Peyer's patch (tissue), 4 donors: ENCODE results near the gene ARHGAP15. TPM values are rescaled to one million over a fixed set of nuclear protein-coding genes. Genes with fewer than 3 reads are reported as not detected.

Experiments
- DNase-seq, 3 donors: peaks; one replicate each; pipeline ENCODE4 v3.0.0-alpha.2; 2017 to 2019
- H3K27ac ChIP-seq, 4 donors: fragments of 200-600 bp; sonication (generic); one replicate each; pipeline ENCODE4 v1.5.1; 2016 to 2019
- H3K27me3 ChIP-seq, 2 donors: fragments of 200-600 bp; sonication (generic); one replicate each; pipeline ENCODE4 v1.5.1; 2019
- H3K36me3 ChIP-seq, 3 donors: fragments of 200-600 bp; sonication (generic); one replicate each; pipeline ENCODE4 v1.5.1; 2016 to 2019
- H3K4me1 ChIP-seq, 4 donors: fragments of 200-600 bp; sonication (generic); one replicate each; pipeline ENCODE4 v1.5.1; 2016 to 2019
- H3K4me3 ChIP-seq, 4 donors: fragments of 200-600 bp; sonication (generic); 1 replicate in 3 of 4; 2 replicates in 1 of 4; pipeline ENCODE4 v1.5.1; 2016 to 2019; ENCODE audit warnings: mild to moderate bottlenecking in 1 of 4
- H3K9me3 ChIP-seq, 4 donors: fragments of 200-600 bp; sonication (generic); one replicate each; pipeline ENCODE4 v1.5.1; 2016 to 2019; ENCODE audit warnings: mild to moderate bottlenecking in 1 of 4
- CTCF ChIP-seq, 6 experiments: fragments of 450-650 bp in 4 of 6; fragments of 200-600 bp in 2 of 6; sonication (generic) in 1 of 6; IDR thresholded peaks; one replicate each; pipeline ENCODE4 v1.5.1; 2017 to 2019; ENCODE audit warnings: antibody characterized with exemption in 6 of 6, mild to moderate bottlenecking in 3 of 6, moderate library complexity in 1 of 6
- POLR2A ChIP-seq, 2 donors: fragments of 450-650 bp; IDR thresholded peaks; one replicate each; pipeline ENCODE4 v1.5.1; 2017; ENCODE audit warnings: antibody characterized with exemption in 2 of 2, mild to moderate bottlenecking in 2 of 2, moderate library complexity in 2 of 2
- total RNA-seq, 4 donors: library from RNA; depleted of rRNA; stranded (reverse); fragments of >200 nt; gene quantifications; one replicate each; pipeline ENCODE4 v1.1.0, GENCODE V29; 2016

ARHGAP15 gene
- total RNA-seq, 4 donors from 2014 or later, result 6.7 to 203 (median 12.5) TPM

DNA sequence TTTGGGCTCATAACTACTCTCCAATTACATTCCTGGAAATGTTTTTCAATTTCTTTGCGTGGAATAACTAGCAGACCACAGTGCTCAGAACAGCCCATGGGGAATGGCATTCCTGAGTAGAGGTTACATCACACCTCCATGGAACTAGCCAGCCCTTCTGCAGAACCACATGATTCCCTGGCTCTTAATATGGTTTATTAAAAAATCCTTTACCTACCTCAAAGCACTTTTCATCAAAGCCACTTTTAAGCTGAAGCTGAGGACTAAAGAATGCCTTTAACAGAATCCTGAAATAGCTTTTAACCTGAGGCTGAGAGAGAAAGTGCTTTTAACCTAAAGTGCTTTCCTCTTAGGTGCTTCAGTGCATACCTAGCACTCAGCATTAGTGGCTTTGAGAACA is 376.3 kb downstream of the ARHGAP15 start:
- no peak for DNase-seq
- Histone ChIP-seq H3K4me3 (no peak overlapping the region), H3K27me3 (no peaks in the 10 kb centered on the region), H3K36me3 (no peaks in the 10 kb centered on the region), H3K4me1 (no peaks in the 10 kb centered on the region), H3K9me3 (no peaks in the 10 kb centered on the region), H3K27ac (no peak overlapping the region)
- TF ChIP-seq POLR2A (IDR thresholded peaks at IDR 0.05), result no peak
- no peak for TF ChIP-seq CTCF (IDR thresholded peaks at IDR 0.05)

DNA sequence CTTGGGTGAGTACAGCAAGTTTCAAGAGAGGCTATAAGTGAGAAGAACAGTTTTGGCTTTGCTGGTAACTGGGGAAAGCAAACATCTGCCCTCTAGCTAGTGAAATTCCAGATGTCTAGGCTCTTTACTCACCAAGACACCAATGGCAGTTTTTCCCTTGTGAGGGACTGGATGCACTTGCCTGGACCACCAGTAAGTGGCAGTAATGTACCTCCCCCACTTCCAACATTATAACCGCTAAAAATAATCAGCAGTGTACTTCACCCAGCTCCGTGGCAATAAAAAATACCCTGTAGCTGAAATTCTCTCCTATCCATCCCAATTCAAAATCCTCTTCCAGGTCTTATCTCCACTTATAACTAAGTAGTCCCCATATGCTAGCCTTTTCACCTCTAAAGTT is 383.9 kb downstream of the ARHGAP15 start:
- TF ChIP-seq POLR2A (IDR thresholded peaks at IDR 0.05), result no peak
- TF ChIP-seq CTCF (IDR thresholded peaks at IDR 0.05), result peak in 4 of 6 experiments; percentile 22 to 36 (median 26)
- no peaks in the 10 kb centered on the region for H3K36me3 ChIP-seq
- no peaks in the 10 kb centered on the region for H3K27me3 ChIP-seq
- no peak overlapping the region for H3K4me3 ChIP-seq
- H3K27ac ChIP-seq, result no peak overlapping the region
- H3K9me3 ChIP-seq, result peaks cover 0 to 3% (median 0%) of the 10 kb centered on the region in 4 donors
- no peak for DNase-seq
- no peaks in the 10 kb centered on the region for H3K4me1 ChIP-seq

DNA sequence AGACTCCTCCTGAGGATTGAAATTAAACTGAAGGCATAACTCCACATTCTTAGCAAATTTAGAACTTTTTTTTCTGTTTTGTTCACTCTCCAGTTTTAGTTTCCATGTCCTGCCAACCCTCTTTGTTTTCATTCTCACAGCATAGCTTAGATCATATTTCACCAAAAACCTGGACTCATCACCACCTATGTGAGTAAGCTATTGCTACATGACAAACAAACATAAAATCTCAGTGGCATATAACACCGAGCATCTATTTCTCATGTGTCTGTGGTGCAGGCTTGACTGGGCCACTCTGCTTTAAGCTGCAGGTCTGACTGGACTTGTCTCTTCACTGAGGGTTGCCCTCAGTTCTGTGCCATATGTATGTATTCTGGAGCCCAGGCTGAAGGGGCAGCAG is 385.2 kb downstream of the ARHGAP15 start:
- Histone ChIP-seq H3K4me3 (no peak overlapping the region), H3K36me3 (no peaks in the 10 kb centered on the region), H3K27ac (no peak overlapping the region), H3K4me1 (no peaks in the 10 kb centered on the region), H3K27me3 (no peaks in the 10 kb centered on the region), H3K9me3 (peaks cover 0 to 3% (median 0%) of the 10 kb centered on the region in 4 donors)
- TF ChIP-seq POLR2A (IDR thresholded peaks at IDR 0.05) (no peak), CTCF (IDR thresholded peaks at IDR 0.05) (no peak)
- DNase-seq, result no peak

DNA sequence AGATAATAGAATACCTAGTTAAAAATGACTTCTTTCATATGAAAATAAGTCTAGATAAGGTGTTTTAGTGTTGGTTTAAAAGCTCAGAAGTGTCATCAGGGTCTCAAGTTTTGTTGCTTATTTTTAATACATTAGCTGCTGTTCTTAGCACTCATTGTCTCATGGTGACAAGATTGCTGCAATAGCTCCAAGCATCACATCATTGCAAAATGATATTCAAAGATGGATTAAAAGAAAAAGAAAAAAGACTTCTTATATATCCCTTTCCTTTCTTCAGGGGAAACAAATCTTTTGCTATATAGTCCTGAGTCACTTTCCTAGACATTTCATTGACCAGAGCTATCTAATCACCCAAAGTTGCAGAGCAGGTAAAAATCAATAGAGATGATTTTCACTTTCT is 386.1 kb downstream of the ARHGAP15 start:
- Histone ChIP-seq H3K4me1 (no peaks in the 10 kb centered on the region), H3K4me3 (no peak overlapping the region), H3K36me3 (no peaks in the 10 kb centered on the region), H3K27me3 (no peaks in the 10 kb centered on the region), H3K27ac (no peak overlapping the region), H3K9me3 (peaks cover 0 to 3% (median 0%) of the 10 kb centered on the region in 4 donors)
- DNase-seq, result no peak
- no peak for TF ChIP-seq CTCF (IDR thresholded peaks at IDR 0.05)
- TF ChIP-seq POLR2A (IDR thresholded peaks at IDR 0.05), result no peak

- H3K36me3 ChIP-seq, result no peaks in the 10 kb centered on the region
- TF ChIP-seq CTCF (IDR thresholded peaks at IDR 0.05) (no peak), POLR2A (IDR thresholded peaks at IDR 0.05) (no peak)
- H3K4me1 ChIP-seq, result peaks cover 0 to 4% (median under 1%) of the 10 kb centered on the region in 4 donors
- no peaks in the 10 kb centered on the region for H3K27me3 ChIP-seq
- no peak overlapping the region for H3K27ac ChIP-seq
- no peak overlapping the region for H3K4me3 ChIP-seq
- no peak for DNase-seq
- peaks cover 0 to 3% (median 0%) of the 10 kb centered on the region in 4 donors for H3K9me3 ChIP-seq
These were observed 390.3 kb downstream of the ARHGAP15 start for GRCh38 chr2:143519521-143519920.

GRCh38 chr2:143521396-143521795 is 392.2 kb downstream of the ARHGAP15 start:
- Histone ChIP-seq H3K4me3 (no peak overlapping the region), H3K27ac (no peak overlapping the region), H3K4me1 (peaks cover 0 to 5% (median 2%) of the 10 kb centered on the region in 4 donors), H3K9me3 (no peaks in the 10 kb centered on the region), H3K27me3 (no peaks in the 10 kb centered on the region), H3K36me3 (no peaks in the 10 kb centered on the region)
- no peak for DNase-seq
- TF ChIP-seq POLR2A (IDR thresholded peaks at IDR 0.05), result no peak
- TF ChIP-seq CTCF (IDR thresholded peaks at IDR 0.05), result no peak
